Ovary (tissue), 3 donors: ENCODE measurements around the gene GFRA1.

Source experiments
- CTCF ChIP-seq, 3 donors: fragments of 450-650 bp in 2 of 3; fragments of 200-600 bp in 1 of 3; IDR thresholded peaks; one replicate each; pipeline versions ENCODE4 v1.5.1 to v1.8.0; 2016 to 2022; ENCODE audit warnings: antibody characterized with exemption in 3 of 3, mild to moderate bottlenecking in 1 of 3
- EP300 ChIP-seq: sonication (generic); formaldehyde crosslinking; IDR thresholded peaks from one replicate; pipeline ENCODE4 v1.6.1; 2017; ENCODE audit warnings: antibody characterized with exemption
- POLR2A ChIP-seq: fragments of 450-650 bp; IDR thresholded peaks from one replicate; pipeline ENCODE4 v1.6.1; 2017; ENCODE audit warnings: antibody characterized with exemption, mild to moderate bottlenecking, moderate library complexity
- donor health status: DM: no; HTN: no; CAD: no.

- TF ChIP-seq CTCF (IDR thresholded peaks at IDR 0.05): no peak
- no peak for TF ChIP-seq POLR2A
- TF ChIP-seq EP300: no peak
Measured at GRCh38 chr10:116079355-116079754, 193.7 kb downstream of the GFRA1 start.
